ENCODE results near the gene FBXW12. TPM values are rescaled to one million over a fixed set of nuclear protein-coding genes. Genes with fewer than 3 reads are reported as not detected.
"Not testable (repeated sequence)": the region's sequence is repeated elsewhere in the genome, so short reads cannot be mapped to it uniquely, and the experiment has no call there.

Gene FBXW12
- total RNA-seq, 6 experiments from 2014 or later = not detected

- intact Hi-C loops (cut with DNase I) = loop anchor here (5.0 to 10.0 kb wide), 2 partner anchors 39 to 157 kb away; partner anchors contain the start of gene PFKFB4 (in 1 of the 2)
- no peak for TF ChIP-seq CTCF (IDR thresholded peaks at IDR 0.05)
- TF ChIP-seq POLR2A (IDR thresholded peaks at IDR 0.05) = no peak
- ATAC-seq (peak in 2 of 4 donors; percentile 9 to 18), DNase-seq (peak in 2 of 3 donors; percentile 45 to 46)
- Histone ChIP-seq H3K9me3 (no peaks in the 10 kb centered on the region), H3K4me1 (no peaks in the 10 kb centered on the region), H3K36me3 (no peaks in the 10 kb centered on the region), H3K4me3 (no peak overlapping the region), H3K27me3 (no peaks in the 10 kb centered on the region), H3K27ac (no peak overlapping the region)
- WGBS (ENCODE audit: insufficient coverage, low coverage, low lambda C conversion rate, missing lambda C conversion rate) = 71% methylated on average over 2 of the region's 9 CpGs
These were observed 26.0 kb downstream of the FBXW12 start for GRCh38 chr3:48397767-48398681.

GRCh38 chr3:48398701-48399386, 26.8 kb downstream of the FBXW12 start:
- intact Hi-C loops (cut with DNase I) = loop anchor here (5.0 to 10.0 kb wide), 2 partner anchors 38 to 156 kb away; partner anchors contain the start of gene PFKFB4 (in 1 of the 2)
- Histone ChIP-seq H3K27me3 (no peaks in the 10 kb centered on the region), H3K4me1 (no peaks in the 10 kb centered on the region), H3K9me3 (no peaks in the 10 kb centered on the region), H3K36me3 (peaks cover 0 to 5% (median 2%) of the 10 kb centered on the region in 4 donors), H3K27ac (no peak overlapping the region), H3K4me3 (no peak overlapping the region)
- WGBS (ENCODE audit: insufficient coverage, low coverage, low lambda C conversion rate, missing lambda C conversion rate) = no CpG with 5 or more reads among the region's 11 CpGs
- no peak for TF ChIP-seq POLR2A (IDR thresholded peaks at IDR 0.05)
- no peak for TF ChIP-seq CTCF (IDR thresholded peaks at IDR 0.05)
- ATAC-seq = peak; percentile 5 to 27 (median 14)
- peak in 2 of 3 donors; percentile 47 for DNase-seq

- Histone ChIP-seq H3K36me3 (peaks cover 0 to 12% (median 6%) of the 10 kb centered on the region in 4 donors), H3K9me3 (no peaks in the 10 kb centered on the region), H3K27me3 (no peaks in the 10 kb centered on the region), H3K27ac (no peak overlapping the region), H3K4me3 (no peak overlapping the region), H3K4me1 (no peaks in the 10 kb centered on the region)
- peak in 1 of 3 donors; percentile 48 for DNase-seq
- intact Hi-C loops (cut with DNase I) = loop anchor here (5.0 to 10.0 kb wide), 2 partner anchors 38 to 155 kb away; partner anchors contain the start of gene PFKFB4 (in 1 of the 2)
- ATAC-seq = peak in 3 of 4 donors; percentile 6 to 15 (median 12)
- no peak for TF ChIP-seq POLR2A (IDR thresholded peaks at IDR 0.05)
- no peak for TF ChIP-seq CTCF (IDR thresholded peaks at IDR 0.05)
- 75% methylated on average over 1 of the region's 4 CpGs for WGBS (ENCODE audit: insufficient coverage, low coverage, low lambda C conversion rate, missing lambda C conversion rate)
These were observed 27.6 kb downstream of the FBXW12 start for GRCh38 chr3:48399387-48400172.

GRCh38 chr3:48400824-48401433, 28.9 kb downstream of the FBXW12 start:
- peak in 1 of 3 donors; percentile 70 for DNase-seq
- no peaks in the 10 kb centered on the region for H3K27me3 ChIP-seq
- H3K4me3 ChIP-seq = no peak overlapping the region
- ATAC-seq = peak; percentile 69 to 76 (median 74)
- H3K27ac ChIP-seq = no peak overlapping the region
- intact Hi-C loops (cut with DNase I) = no loop called here
- WGBS (ENCODE audit: insufficient coverage, low coverage, low lambda C conversion rate, missing lambda C conversion rate) = 59% methylated on average over 5 of the region's 6 CpGs
- TF ChIP-seq POLR2A (IDR thresholded peaks at IDR 0.05) (no peak), CTCF (IDR thresholded peaks at IDR 0.05) (peak; percentile 78 to 85 (median 80))
- H3K9me3 ChIP-seq = no peaks in the 10 kb centered on the region
- H3K4me1 ChIP-seq = no peaks in the 10 kb centered on the region
- peaks cover 0 to 24% (median 12%) of the 10 kb centered on the region in 4 donors for H3K36me3 ChIP-seq

DNA sequence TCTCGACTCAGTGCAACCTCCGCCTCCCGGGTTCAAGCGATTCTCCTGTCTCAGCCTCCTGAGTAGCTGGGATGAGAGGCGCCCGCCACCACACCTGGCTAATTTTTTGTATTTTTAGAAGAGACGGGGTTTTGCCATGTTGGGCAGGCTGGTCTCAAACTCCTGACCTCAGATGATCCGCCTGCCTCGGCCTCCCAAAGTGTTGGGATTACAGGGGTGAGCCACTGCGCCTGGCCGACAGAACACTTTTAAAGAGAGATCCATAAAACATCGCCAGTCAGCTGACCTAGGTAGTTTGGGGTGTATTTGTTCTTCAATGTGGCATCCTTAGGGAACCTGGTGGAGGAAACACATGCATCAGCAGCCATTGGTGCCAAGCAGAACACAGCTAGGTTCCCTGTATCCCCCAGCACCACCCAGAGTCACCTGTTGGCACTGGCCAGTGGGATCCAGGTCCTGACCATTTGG, 29.4 kb downstream of the FBXW12 start:
- H3K36me3 ChIP-seq = peaks cover 0 to 28% (median 15%) of the 10 kb centered on the region in 4 donors
- ATAC-seq; intact Hi-C loops (cut with DNase I); H3K9me3 ChIP-seq; DNase-seq; H3K27ac ChIP-seq; H3K4me3 ChIP-seq; H3K4me1 ChIP-seq; H3K27me3 ChIP-seq: not testable (repeated sequence)
- WGBS (ENCODE audit: insufficient coverage, low coverage, low lambda C conversion rate, missing lambda C conversion rate) = 91% methylated on average over 7 of the region's 12 CpGs

All from right lobe of liver (tissue), 6 donors.